ENCODE measurements around the gene ATRN.
"Not testable (repeated sequence)": the region's sequence is repeated elsewhere in the genome, so short reads cannot be mapped to it uniquely, and the experiment has no call there.

The ATRN gene

DNA sequence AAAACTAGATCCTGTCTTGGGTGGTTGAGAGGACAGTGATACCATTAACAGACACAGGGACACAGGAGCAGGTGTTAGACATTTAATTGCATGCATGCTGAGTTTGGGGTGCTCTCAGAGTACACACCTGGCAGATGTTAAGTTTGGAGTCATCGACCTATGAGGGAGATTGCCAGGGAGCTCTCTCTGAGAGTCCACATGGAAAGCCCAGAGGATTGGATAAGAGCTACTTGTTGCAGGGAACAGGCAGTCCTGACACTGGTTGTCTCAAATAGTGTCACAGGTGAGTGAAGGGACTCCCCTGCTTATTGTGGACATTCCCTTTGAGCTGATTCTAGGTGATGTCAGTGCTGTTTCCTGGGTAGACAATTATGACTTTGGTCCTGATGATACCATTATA is 3.1 kb downstream of the ATRN start:
- Histone ChIP-seq H3K9me2 (ENCODE audit: low read depth, low read length) (no peaks in the 10 kb centered on the region), H3K9me3 (ENCODE audit: low read length) (no peaks in the 10 kb centered on the region), H3K27me3 (ENCODE audit: insufficient read depth, low read length) (no peaks in the 10 kb centered on the region), H2AFZ (ENCODE audit: low read length) (no peak overlapping the region), H3K9ac (ENCODE audit: low read length) (no peak overlapping the region), H3K36me3 (ENCODE audit: insufficient read depth, low read length) (no peaks in the 10 kb centered on the region), H3K4me2 (ENCODE audit: low read length) (no peak overlapping the region), H3F3A (ENCODE audit: insufficient read depth, low read length) (no peaks in the 10 kb centered on the region), H3K79me2 (ENCODE audit: insufficient read depth, low read length) (no peaks in the 10 kb centered on the region), H3K4me1 (ENCODE audit: insufficient read depth, low read length, severe bottlenecking) (peaks cover 16% of the 10 kb centered on the region), H4K20me1 (ENCODE audit: insufficient read depth, low read length) (no peaks in the 10 kb centered on the region), H3K27ac (ENCODE audit: low read depth, low read length, poor library complexity, severe bottlenecking) (no peak overlapping the region), H3K4me3 (ENCODE audit: low read depth, low read length, poor library complexity, severe bottlenecking) (no peak overlapping the region)
- TF ChIP-seq EZH2 (IDR thresholded peaks at IDR 0.05; ENCODE audit: borderline replicate concordance, low read length), result no peak
- TF ChIP-seq, protein P1, sequence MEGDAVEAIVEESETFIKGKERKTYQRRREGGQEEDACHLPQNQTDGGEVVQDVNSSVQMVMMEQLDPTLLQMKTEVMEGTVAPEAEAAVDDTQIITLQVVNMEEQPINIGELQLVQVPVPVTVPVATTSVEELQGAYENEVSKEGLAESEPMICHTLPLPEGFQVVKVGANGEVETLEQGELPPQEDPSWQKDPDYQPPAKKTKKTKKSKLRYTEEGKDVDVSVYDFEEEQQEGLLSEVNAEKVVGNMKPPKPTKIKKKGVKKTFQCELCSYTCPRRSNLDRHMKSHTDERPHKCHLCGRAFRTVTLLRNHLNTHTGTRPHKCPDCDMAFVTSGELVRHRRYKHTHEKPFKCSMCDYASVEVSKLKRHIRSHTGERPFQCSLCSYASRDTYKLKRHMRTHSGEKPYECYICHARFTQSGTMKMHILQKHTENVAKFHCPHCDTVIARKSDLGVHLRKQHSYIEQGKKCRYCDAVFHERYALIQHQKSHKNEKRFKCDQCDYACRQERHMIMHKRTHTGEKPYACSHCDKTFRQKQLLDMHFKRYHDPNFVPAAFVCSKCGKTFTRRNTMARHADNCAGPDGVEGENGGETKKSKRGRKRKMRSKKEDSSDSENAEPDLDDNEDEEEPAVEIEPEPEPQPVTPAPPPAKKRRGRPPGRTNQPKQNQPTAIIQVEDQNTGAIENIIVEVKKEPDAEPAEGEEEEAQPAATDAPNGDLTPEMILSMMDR (IDR thresholded peaks at IDR 0.05; ENCODE audit: low read length), result no peak

DNA sequence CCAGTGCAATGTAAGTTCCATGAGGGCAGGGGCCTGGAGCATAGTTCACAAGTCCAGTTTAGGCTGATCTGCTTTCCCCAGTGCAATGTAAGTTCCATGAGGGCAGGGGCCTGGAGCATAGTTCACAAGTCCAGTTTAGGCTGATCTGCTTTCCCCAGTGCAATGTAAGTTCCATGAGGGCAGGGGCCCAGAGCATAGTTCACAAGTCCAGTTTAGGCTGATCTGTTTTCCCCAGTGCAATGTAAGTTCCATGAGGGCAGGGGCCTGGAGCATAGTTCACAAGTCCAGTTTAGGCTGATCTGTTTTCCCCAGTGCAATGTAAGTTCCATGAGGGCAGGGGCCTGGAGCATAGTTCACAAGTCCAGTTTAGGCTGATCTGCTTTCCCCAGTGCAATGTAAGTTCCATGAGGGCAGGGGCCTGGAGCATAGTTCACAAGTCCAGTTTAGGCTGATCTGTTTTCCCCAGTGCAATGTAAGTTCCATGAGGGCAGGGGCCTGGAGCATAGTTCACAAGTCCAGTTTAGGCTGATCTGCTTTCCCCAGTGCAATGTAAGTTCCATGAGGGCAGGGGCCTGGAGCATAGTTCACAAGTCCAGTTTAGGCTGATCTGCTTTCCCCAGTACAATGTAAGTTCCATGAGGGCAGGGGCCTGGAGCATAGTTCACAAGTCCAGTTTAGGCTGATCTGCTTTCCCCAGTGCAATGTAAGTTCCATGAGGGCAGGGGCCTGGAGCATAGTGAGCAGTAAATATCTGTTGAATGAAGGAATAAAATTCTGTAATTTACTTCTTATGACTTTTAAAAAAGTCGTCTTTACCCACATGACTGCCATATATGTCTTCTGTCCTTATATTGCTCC is 6.4 kb downstream of the ATRN start:
- not testable (repeated sequence) for H3K36me3 ChIP-seq (ENCODE audit: insufficient read depth, low read length); H3K27me3 ChIP-seq (ENCODE audit: insufficient read depth, low read length); H3K9me3 ChIP-seq (ENCODE audit: low read length); H3K4me1 ChIP-seq (ENCODE audit: insufficient read depth, low read length, severe bottlenecking); H3K79me2 ChIP-seq (ENCODE audit: insufficient read depth, low read length); H3K4me3 ChIP-seq (ENCODE audit: low read depth, low read length, poor library complexity, severe bottlenecking); H3K27ac ChIP-seq (ENCODE audit: low read depth, low read length, poor library complexity, severe bottlenecking); H3K4me2 ChIP-seq (ENCODE audit: low read length); H2AFZ ChIP-seq (ENCODE audit: low read length); H3K9ac ChIP-seq (ENCODE audit: low read length); H3K9me2 ChIP-seq (ENCODE audit: low read depth, low read length); H3F3A ChIP-seq (ENCODE audit: insufficient read depth, low read length); H4K20me1 ChIP-seq (ENCODE audit: insufficient read depth, low read length)

DNA sequence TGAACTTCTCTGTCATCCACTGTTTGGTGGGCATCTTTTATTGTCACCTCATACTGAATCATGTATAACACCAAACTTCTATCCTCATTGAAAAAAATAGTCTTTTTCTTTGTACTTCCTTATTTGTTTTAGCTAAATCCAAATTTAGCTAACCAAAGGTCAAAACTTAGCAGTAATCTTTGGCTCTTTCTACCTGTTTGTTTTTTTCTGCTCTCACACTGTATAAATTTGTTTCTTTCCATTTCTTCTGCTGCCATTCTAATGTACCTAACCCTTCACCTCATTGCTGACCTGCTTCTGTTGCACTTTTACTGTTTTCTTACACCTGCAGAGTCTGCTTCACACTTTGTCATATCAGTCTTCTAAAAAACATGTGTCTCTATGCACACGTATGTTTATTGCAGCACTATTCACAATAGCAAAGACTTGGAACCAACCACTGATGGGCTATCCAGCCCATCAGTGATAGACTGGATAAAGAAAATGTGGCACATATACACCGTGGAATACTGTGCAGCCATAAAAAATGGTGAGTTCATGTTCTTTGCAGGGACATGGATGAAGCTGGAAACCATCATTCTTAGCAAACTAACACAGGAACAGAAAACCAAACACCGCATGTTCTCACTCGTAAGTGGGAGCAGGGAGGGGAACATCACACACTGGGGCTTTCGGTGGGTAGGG is 7.2 kb downstream of the ATRN start:
- no peaks in the 10 kb centered on the region for H3K79me2 ChIP-seq (ENCODE audit: insufficient read depth, low read length)
- no peaks in the 10 kb centered on the region for H3K4me1 ChIP-seq (ENCODE audit: insufficient read depth, low read length, severe bottlenecking)
- no peaks in the 10 kb centered on the region for H3K27me3 ChIP-seq (ENCODE audit: insufficient read depth, low read length)
- no peaks in the 10 kb centered on the region for H3K36me3 ChIP-seq (ENCODE audit: insufficient read depth, low read length)
- H3K9ac ChIP-seq (ENCODE audit: low read length), result no peak overlapping the region
- H3F3A ChIP-seq (ENCODE audit: insufficient read depth, low read length), result no peaks in the 10 kb centered on the region
- TF ChIP-seq, protein P1 (IDR thresholded peaks at IDR 0.05; ENCODE audit: low read length), result no peak
- TF ChIP-seq EZH2 (IDR thresholded peaks at IDR 0.05; ENCODE audit: borderline replicate concordance, low read length), result no peak
- no peak overlapping the region for H2AFZ ChIP-seq (ENCODE audit: low read length)
- H3K4me2 ChIP-seq (ENCODE audit: low read length), result no peak overlapping the region
- H3K27ac ChIP-seq (ENCODE audit: low read depth, low read length, poor library complexity, severe bottlenecking), result no peak overlapping the region
- H3K9me3 ChIP-seq (ENCODE audit: low read length), result no peaks in the 10 kb centered on the region
- H4K20me1 ChIP-seq (ENCODE audit: insufficient read depth, low read length), result no peaks in the 10 kb centered on the region
- no peak overlapping the region for H3K4me3 ChIP-seq (ENCODE audit: low read depth, low read length, poor library complexity, severe bottlenecking)
- H3K9me2 ChIP-seq (ENCODE audit: low read depth, low read length), result no peaks in the 10 kb centered on the region

Measured in OCI-LY1 (cell line).